ENCODE results near the gene FAM222B. TPM values are rescaled to one million over a fixed set of nuclear protein-coding genes. Genes with fewer than 3 reads are reported as not detected.
A peak's percentile ranks its signal among the peaks of the same experiment; 100 is the strongest.

The FAM222B gene
- total and polyA plus RNA-seq, 2 donors, result 2.5 to 9.5 TPM

DNA sequence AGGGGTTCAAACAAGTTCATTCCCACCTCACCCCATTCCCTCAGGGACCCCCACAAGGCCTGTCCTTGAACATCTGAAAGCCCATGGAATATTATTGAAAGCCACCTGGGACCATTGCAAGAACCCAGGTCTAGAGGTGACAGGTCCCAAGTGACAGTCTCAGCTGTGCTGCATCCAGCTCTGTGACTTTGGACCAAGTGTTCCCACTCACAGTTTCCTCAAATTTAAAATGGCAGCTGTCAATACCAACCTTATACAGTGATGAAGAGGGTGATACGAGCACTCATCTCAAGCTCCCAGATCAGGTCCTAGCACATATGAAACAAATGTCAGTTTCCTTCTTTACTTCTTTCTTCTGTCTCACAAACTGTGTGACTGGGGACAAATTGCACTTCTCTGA, 21.4 kb upstream of the FAM222B start:
- Histone ChIP-seq H3K4me3 (ENCODE audit: low read length in 2 of 2) (no peak overlapping the region), H3K4me1 (ENCODE audit: control insufficient read depth in 2 of 2, insufficient read depth in 2 of 2, low read length in 2 of 2) (no peaks in the 10 kb centered on the region), H3K27ac (ENCODE audit: low read depth in 1 of 2, low read length in 1 of 2) (no peak overlapping the region), H3K27me3 (ENCODE audit: control insufficient read depth in 2 of 2, insufficient read depth in 1 of 2, low read length in 1 of 2) (no peaks in the 10 kb centered on the region), H3K9me3 (ENCODE audit: control insufficient read depth in 2 of 2, insufficient read depth in 1 of 2, low read length in 1 of 2) (no peaks in the 10 kb centered on the region), H3K36me3 (ENCODE audit: control insufficient read depth in 2 of 2, insufficient read depth in 2 of 2, low read length in 1 of 2) (peaks cover 12 to 23% of the 10 kb centered on the region in 2 donors)
- 100% methylated on average over 1 of the region's 1 CpG for WGBS
- no peak for DNase-seq (ENCODE audit: low read depth in 6 of 9, low spot score in 9 of 9)

GRCh38 chr17:28862561-28862960, 20.0 kb upstream of the FAM222B start:
- Histone ChIP-seq H3K4me1 (ENCODE audit: control insufficient read depth in 2 of 2, insufficient read depth in 2 of 2, low read length in 2 of 2) (no peaks in the 10 kb centered on the region), H3K4me3 (ENCODE audit: low read length in 2 of 2) (no peak overlapping the region), H3K9me3 (ENCODE audit: control insufficient read depth in 2 of 2, insufficient read depth in 1 of 2, low read length in 1 of 2) (no peaks in the 10 kb centered on the region), H3K27me3 (ENCODE audit: control insufficient read depth in 2 of 2, insufficient read depth in 1 of 2, low read length in 1 of 2) (no peaks in the 10 kb centered on the region), H3K27ac (ENCODE audit: low read depth in 1 of 2, low read length in 1 of 2) (peak overlapping the region in 1 of 2 donors; percentile 26), H3K36me3 (ENCODE audit: control insufficient read depth in 2 of 2, insufficient read depth in 2 of 2, low read length in 1 of 2) (peaks cover 24 to 37% of the 10 kb centered on the region in 2 donors)
- no peak for DNase-seq (ENCODE audit: low read depth in 6 of 9, low spot score in 9 of 9)
- WGBS, result 96% methylated on average over 3 of the region's 3 CpGs

DNA sequence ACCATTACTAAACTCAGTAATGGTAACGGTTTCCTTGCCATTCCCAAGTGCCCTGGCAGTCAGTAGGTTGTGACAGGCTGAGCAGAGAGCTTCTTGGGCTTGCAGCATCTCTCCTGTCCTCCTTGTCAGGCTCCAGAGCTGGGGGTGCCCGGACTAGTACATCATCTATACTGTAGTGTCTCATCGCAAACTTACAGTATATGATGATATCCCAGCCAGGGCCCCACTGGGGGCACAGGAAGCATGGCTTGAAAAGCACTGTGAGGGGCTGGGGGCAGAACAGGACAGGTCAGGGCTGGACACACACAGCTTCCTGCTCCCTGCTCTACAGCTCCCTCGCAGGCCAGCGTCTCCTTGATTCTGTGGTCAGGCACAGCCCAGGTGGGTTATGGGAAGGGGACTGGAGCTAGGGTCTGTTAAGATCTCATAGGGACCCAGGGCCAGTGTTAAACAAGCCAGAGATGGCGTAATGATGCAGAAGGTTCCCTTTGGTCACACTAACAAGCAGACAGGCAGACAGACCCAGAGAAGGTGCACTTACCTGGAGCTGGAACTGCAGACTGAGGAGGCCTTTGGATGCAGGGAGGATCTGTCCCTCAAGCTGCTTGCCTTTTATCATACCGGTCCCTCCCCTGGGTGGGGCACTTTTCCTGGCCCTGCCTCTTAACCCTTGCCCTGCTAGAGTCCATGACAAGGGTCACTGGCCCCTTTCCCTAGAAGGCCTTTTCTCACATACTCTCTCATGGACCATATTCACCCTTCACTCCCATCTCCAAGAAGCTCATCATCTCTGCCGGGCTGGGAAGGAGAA, 19.0 kb upstream of the FAM222B start:
- Histone ChIP-seq H3K4me3 (ENCODE audit: low read length in 2 of 2) (no peak overlapping the region), H3K4me1 (ENCODE audit: control insufficient read depth in 2 of 2, insufficient read depth in 2 of 2, low read length in 2 of 2) (no peaks in the 10 kb centered on the region), H3K36me3 (ENCODE audit: control insufficient read depth in 2 of 2, insufficient read depth in 2 of 2, low read length in 1 of 2) (peaks cover 24 to 39% of the 10 kb centered on the region in 2 donors), H3K27ac (ENCODE audit: low read depth in 1 of 2, low read length in 1 of 2) (no peak overlapping the region), H3K9me3 (ENCODE audit: control insufficient read depth in 2 of 2, insufficient read depth in 1 of 2, low read length in 1 of 2) (no peaks in the 10 kb centered on the region), H3K27me3 (ENCODE audit: control insufficient read depth in 2 of 2, insufficient read depth in 1 of 2, low read length in 1 of 2) (no peaks in the 10 kb centered on the region)
- 94% methylated on average over 8 of the region's 8 CpGs for WGBS
- no peak for DNase-seq (ENCODE audit: low read depth in 6 of 9, low spot score in 9 of 9)

DNA sequence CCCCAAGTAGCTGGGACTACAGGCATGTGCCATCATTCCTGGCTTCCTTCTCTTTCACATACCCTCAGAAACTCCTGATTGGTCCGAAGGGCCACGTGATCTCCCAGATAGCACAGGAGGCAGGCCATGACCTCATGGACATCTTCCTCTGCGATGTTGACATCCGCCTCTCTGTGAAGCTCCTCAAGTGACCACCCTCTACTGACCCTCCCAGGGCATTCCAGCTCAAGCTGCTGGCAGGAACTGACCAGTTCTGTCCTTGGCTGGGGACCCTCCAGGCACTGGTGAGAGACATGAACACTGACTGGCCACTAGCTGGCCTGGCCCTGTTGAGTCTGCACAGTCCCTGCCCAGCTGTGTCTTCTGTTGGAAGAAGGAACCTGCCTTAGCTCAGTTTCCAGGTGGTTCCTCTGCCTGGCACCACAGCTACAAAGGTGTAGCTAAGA, 17.8 kb upstream of the FAM222B start:
- Histone ChIP-seq H3K4me1 (ENCODE audit: control insufficient read depth in 2 of 2, insufficient read depth in 2 of 2, low read length in 2 of 2) (peaks cover 3 to 4% of the 10 kb centered on the region in 2 donors), H3K27me3 (ENCODE audit: control insufficient read depth in 2 of 2, insufficient read depth in 1 of 2, low read length in 1 of 2) (no peaks in the 10 kb centered on the region), H3K4me3 (ENCODE audit: low read length in 2 of 2) (no peak overlapping the region), H3K36me3 (ENCODE audit: control insufficient read depth in 2 of 2, insufficient read depth in 2 of 2, low read length in 1 of 2) (peaks cover 29 to 39% of the 10 kb centered on the region in 2 donors), H3K27ac (ENCODE audit: low read depth in 1 of 2, low read length in 1 of 2) (no peak overlapping the region), H3K9me3 (ENCODE audit: control insufficient read depth in 2 of 2, insufficient read depth in 1 of 2, low read length in 1 of 2) (no peaks in the 10 kb centered on the region)
- 98% methylated on average over 4 of the region's 4 CpGs for WGBS
- no peak for DNase-seq (ENCODE audit: low read depth in 6 of 9, low spot score in 9 of 9)

DNA sequence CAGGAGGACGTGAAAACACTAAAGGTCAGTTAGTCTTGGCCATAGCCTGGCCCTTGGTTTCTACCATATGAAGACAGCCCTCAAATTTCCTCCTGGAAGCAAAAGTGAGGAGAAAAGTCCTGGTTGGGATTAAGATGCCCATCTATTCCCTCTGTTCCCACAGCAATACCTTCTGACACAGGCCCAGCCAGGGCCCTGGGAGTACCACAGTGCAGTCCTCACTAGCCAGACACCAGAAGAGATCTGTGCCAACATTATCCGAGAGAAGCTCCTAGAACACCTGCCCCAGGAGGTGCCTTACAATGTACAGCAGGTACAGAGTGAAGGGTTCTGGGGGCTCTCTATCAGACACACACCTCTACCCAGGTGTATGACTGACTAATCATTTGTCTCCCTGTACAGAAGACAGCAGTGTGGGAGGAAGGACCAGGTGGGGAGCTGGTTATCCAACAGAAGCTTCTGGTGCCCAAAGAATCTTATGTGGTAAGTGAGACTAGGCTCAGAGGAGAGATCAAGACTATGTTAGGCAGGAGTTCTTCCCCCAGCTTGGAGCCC, 16.3 kb upstream of the FAM222B start:
- Histone ChIP-seq H3K27me3 (ENCODE audit: control insufficient read depth in 2 of 2, insufficient read depth in 1 of 2, low read length in 1 of 2) (no peaks in the 10 kb centered on the region), H3K27ac (ENCODE audit: low read depth in 1 of 2, low read length in 1 of 2) (no peak overlapping the region), H3K9me3 (ENCODE audit: control insufficient read depth in 2 of 2, insufficient read depth in 1 of 2, low read length in 1 of 2) (no peaks in the 10 kb centered on the region), H3K4me3 (ENCODE audit: low read length in 2 of 2) (no peak overlapping the region), H3K36me3 (ENCODE audit: control insufficient read depth in 2 of 2, insufficient read depth in 2 of 2, low read length in 1 of 2) (peaks cover 29 to 39% of the 10 kb centered on the region in 2 donors), H3K4me1 (ENCODE audit: control insufficient read depth in 2 of 2, insufficient read depth in 2 of 2, low read length in 2 of 2) (peaks cover 11 to 14% of the 10 kb centered on the region in 2 donors)
- DNase-seq (ENCODE audit: low read depth in 6 of 9, low spot score in 9 of 9), result no peak
- 46% methylated on average over 2 of the region's 2 CpGs for WGBS

DNA sequence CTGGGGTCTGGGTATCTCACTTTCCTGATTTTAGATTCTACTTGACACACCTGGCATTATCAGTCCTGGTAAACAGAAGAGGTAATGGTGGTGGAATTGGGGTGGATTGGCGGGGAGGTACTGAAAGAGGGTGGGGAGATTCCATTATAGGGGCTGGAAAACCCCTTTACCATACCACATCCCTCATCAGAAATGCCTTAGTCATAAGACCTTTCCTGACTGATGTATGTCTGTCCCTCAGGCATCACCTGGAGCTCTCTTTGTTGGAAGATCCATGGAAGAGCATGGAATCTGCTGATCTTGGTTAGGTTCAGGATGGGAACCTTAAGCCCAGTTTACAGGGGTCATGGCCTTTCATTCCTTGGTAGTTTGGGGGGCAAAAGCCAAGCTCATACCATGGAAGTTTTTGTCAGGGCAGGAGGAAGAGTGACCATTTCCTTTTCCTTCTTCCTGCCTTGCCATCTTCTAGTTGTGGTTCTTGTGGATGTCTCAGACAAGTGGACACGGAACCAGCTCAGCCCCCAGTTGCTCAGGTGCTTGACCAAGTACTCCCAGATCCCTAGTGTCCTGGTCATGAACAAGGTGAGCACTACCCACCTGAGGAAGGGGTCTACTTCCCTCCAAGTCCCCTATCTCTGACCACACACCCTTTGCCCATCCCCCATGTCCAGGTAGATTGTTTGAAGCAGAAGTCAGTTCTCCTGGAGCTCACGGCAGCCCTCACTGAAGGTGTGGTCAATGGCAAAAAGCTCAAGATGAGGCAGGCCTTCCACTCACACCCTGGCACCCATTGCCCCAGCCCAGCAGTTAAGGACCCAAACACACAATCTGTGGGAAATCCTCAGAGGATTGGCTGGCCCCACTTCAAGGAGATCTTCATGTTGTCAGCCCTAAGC, 15.6 kb upstream of the FAM222B start:
- Histone ChIP-seq H3K27ac (ENCODE audit: low read depth in 1 of 2, low read length in 1 of 2) (no peak overlapping the region), H3K9me3 (ENCODE audit: control insufficient read depth in 2 of 2, insufficient read depth in 1 of 2, low read length in 1 of 2) (no peaks in the 10 kb centered on the region), H3K4me3 (ENCODE audit: low read length in 2 of 2) (no peak overlapping the region), H3K4me1 (ENCODE audit: control insufficient read depth in 2 of 2, insufficient read depth in 2 of 2, low read length in 2 of 2) (peaks cover 11 to 14% of the 10 kb centered on the region in 2 donors), H3K27me3 (ENCODE audit: control insufficient read depth in 2 of 2, insufficient read depth in 1 of 2, low read length in 1 of 2) (no peaks in the 10 kb centered on the region), H3K36me3 (ENCODE audit: control insufficient read depth in 2 of 2, insufficient read depth in 2 of 2, low read length in 1 of 2) (peaks cover 29 to 39% of the 10 kb centered on the region in 2 donors)
- 94% methylated on average over 3 of the region's 3 CpGs for WGBS
- no peak for DNase-seq (ENCODE audit: low read depth in 6 of 9, low spot score in 9 of 9)

- Histone ChIP-seq H3K36me3 (ENCODE audit: control insufficient read depth in 2 of 2, insufficient read depth in 2 of 2, low read length in 1 of 2) (peaks cover 29 to 33% of the 10 kb centered on the region in 2 donors), H3K27me3 (ENCODE audit: control insufficient read depth in 2 of 2, insufficient read depth in 1 of 2, low read length in 1 of 2) (no peaks in the 10 kb centered on the region), H3K27ac (ENCODE audit: low read depth in 1 of 2, low read length in 1 of 2) (no peak overlapping the region), H3K4me3 (ENCODE audit: low read length in 2 of 2) (no peak overlapping the region), H3K4me1 (ENCODE audit: control insufficient read depth in 2 of 2, insufficient read depth in 2 of 2, low read length in 2 of 2) (peaks cover 11 to 14% of the 10 kb centered on the region in 2 donors), H3K9me3 (ENCODE audit: control insufficient read depth in 2 of 2, insufficient read depth in 1 of 2, low read length in 1 of 2) (no peaks in the 10 kb centered on the region)
- DNase-seq (ENCODE audit: low read depth in 6 of 9, low spot score in 9 of 9), result no peak
- 98% methylated on average over 5 of the region's 5 CpGs for WGBS
Measured at GRCh38 chr17:28856028-28856574, 13.5 kb upstream of the FAM222B start.

DNA sequence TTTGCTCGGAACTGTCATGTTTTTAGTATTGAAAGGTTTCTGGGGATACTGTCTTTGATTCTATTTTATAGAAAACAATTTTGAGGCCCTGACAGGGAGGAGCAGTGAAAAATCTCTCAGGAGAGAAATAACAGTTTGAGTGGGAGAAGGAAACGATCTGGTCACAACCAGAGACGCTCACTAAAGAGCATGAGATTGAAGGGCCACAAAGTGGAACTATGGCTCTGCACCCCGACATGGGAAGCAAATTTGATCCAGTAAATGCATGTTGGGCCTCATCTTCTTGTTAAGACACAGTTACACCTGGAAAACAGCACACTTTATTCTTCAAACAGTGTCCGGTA, 12.7 kb upstream of the FAM222B start:
- Histone ChIP-seq H3K4me3 (ENCODE audit: low read length in 2 of 2) (peak overlapping the region; percentile 62 to 71), H3K36me3 (ENCODE audit: control insufficient read depth in 2 of 2, insufficient read depth in 2 of 2, low read length in 1 of 2) (peaks cover 23 to 26% of the 10 kb centered on the region in 2 donors), H3K27ac (ENCODE audit: low read depth in 1 of 2, low read length in 1 of 2) (peak overlapping the region in 1 of 2 donors; percentile 48), H3K4me1 (ENCODE audit: control insufficient read depth in 2 of 2, insufficient read depth in 2 of 2, low read length in 2 of 2) (peaks cover 11 to 14% of the 10 kb centered on the region in 2 donors), H3K9me3 (ENCODE audit: control insufficient read depth in 2 of 2, insufficient read depth in 1 of 2, low read length in 1 of 2) (no peaks in the 10 kb centered on the region), H3K27me3 (ENCODE audit: control insufficient read depth in 2 of 2, insufficient read depth in 1 of 2, low read length in 1 of 2) (no peaks in the 10 kb centered on the region)
- DNase-seq (ENCODE audit: low read depth in 6 of 9, low spot score in 9 of 9), result no peak
- WGBS, result 21% methylated on average over 5 of the region's 5 CpGs
